Activated CD8-positive, alpha-beta memory T cell treated with anti-CD3 and anti-CD28 coated beads, Interleukin-2, amount 50 U/mL, for 48 hours (primary cell): Measurements from ENCODE around the gene CLRN3.

Experiments
- DNase-seq: peaks from one replicate; pipeline ENCODE4 v3.0.0-alpha.2; 2020

Gene CLRN3

GRCh38 chr10:127894146-127894545 lies 1.4 kb upstream of the CLRN3 start:
- no peak for DNase-seq

GRCh38 chr10:127890832-127891334 lies 1.9 kb downstream of the CLRN3 start:
- DNase-seq = no peak

DNA sequence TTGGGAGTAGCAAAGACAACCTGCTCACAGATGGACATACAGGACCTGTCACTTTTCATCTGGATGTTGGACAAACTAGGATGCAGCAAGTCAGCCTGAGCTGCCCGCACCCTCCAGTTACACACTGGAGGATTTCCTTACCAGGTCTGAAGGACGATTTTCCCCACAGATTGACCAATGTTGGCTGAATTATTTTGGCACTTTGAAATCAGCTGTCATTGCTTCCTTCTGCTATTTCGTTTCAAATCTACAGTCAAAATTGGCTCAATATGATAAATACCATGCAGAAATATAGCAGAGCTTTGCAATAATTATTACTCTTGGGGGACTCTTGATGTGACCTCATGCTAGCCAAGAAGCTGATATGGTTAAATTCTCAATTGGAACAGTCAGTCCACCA lies 2.5 kb downstream of the CLRN3 start:
- no peak for DNase-seq

DNA sequence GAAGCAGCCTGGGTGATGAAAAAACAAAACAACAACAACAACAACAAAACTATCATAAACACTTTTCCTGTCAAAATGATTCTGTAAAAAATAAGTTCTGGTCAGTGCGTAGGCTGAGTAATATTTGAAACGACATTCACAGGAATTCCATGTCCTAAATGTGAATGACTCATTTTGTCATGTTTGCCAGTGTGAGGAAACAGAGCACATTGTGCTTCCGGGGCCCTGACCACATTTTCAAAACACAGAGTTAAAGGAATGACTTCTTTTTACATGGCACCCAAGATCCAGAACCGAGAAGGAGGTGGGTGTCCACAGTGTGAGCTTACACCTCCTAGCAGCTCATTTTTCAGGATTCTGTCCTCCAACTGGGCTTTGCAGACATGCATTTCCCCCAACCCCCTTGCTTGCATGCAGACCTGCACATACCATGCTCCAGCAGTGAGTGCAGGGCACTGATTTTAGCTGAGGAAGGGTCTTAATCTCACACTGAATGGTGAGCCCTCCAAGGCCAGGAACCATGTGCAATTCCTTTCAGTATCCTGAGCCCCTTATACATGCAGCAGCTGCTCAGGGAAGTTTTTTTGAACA lies 3.0 kb downstream of the CLRN3 start:
- no peak for DNase-seq

GRCh38 chr10:127888521-127889312 lies 4.0 kb downstream of the CLRN3 start:
- no peak for DNase-seq

DNA sequence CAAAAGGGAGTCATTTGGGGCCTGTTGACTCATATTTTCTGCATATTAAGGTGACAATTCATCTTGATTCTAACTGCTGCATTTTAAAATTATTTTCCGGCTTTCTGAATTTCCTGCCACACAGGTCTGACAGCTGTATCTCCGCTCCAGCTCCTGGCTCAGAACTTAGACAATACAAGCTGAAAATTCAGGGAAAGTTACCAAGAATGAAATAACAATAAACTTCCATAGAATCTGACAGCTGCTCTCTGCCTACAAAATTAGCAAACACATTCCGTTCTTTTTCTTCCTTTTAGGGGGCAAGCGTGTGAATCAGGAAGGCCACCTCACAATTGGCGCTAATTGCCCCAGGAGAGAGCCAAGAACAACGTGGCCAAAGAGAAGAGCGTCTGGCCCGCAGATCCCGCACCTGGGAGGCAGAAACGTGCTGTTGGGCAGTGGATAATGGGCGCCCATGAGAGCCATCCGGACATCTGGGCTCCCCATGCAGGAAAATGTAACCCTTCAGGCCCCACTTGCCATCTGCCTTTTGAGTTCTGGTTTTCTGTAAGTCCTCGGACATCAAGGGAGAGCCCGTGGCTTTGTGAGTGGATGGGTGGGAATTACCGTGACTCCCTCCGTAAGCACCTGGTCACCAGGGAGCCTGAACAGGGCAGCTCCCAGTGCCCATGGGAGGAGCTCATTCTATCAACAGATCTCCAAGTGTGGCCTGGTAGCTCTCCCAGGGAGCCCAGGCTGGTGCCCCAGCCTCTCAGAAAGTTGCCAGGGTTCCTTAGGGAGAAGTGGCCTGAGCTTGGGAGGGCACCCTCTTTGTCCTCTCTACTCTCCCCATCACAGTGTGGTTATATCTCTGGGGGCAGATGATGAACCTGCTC lies 5.0 kb downstream of the CLRN3 start:
- no peak for DNase-seq

GRCh38 chr10:127886371-127887051 lies 6.2 kb downstream of the CLRN3 start:
- no peak for DNase-seq

- DNase-seq = no peak
These were observed 8.2 kb downstream of the CLRN3 start for GRCh38 chr10:127884501-127884900.

GRCh38 chr10:127883516-127883915 lies 9.2 kb downstream of the CLRN3 start:
- no peak for DNase-seq

DNA sequence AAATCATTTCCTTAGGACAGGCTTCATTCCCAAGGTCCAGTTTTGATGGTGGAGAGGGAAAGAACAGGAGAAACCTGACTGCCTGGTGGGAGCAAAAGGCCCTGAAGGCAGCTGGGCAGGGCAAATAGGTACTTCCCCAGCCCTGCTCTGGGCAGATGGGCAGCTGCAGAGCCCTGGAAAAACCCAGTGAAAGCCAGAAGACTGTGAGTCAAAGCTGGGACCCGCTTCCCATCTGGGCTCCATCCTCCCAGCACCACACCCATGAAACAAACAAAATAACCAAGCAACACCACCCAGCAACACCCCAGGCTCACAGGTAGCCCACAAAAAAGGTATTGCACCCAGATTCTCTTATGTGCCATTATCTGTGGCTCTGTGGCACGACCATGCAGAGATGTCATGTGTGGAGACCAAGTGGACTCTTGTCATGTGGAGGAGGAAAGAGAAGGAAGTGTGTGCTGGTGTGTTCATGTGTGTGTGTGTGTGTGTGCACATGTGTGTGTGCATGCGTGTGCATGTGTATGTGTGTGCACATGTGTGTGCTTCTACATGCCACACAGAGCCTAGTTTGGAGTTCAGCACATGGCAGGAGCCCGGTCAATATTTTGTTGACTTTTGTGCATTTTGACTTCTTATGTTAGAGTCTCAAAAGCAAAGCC lies 9.8 kb downstream of the CLRN3 start:
- no peak for DNase-seq

DNA sequence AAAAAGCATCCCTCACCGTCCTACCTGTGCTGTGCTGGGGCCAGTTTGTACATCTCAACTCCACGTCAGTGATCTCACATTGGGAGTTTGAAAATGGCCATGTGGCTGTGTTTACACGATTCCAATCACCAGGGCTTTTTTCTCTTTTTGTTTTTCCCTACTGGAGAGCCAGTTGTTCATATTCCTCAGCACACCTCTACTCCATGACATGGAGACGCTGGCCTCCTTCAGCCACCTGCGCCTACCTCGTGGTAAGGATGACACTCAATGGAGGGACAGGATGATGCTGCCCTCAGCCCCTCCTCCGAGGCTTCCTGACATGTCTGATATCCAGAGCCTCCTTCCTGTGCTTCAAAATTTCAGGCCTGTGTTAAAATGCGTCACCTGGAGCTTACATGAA lies 10.3 kb downstream of the CLRN3 start:
- DNase-seq = no peak

GRCh38 chr10:127881262-127881661 lies 11.5 kb downstream of the CLRN3 start:
- DNase-seq = no peak

GRCh38 chr10:127880557-127880956 lies 12.2 kb downstream of the CLRN3 start:
- DNase-seq = no peak

DNA sequence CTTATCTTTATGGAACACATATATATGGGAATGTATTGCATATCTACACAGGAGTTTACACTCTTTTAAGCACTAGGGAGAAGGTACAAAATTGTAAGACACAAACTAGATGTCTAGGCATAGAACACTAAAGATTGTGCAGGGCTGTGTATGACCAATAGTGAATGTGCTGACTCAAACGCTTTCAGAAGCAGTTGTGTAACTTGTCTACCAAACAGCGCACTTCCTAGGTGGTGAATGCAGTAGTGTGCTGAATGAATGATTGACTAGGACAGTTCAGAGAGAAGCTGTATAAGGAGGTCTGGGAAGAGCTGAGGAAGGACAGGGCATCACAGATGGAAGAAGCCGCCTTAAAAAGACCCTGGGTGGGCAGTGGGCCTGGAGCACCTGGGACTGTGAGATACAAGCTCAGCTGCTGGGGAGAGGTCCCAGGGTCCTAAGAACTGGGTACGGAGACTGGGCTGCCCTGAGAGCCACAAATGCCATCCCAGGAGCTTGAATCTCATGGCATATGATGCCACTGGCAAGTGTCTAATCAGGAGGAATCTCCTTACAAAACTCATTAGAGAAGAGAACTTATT lies 14.2 kb downstream of the CLRN3 start:
- DNase-seq = no peak

DNA sequence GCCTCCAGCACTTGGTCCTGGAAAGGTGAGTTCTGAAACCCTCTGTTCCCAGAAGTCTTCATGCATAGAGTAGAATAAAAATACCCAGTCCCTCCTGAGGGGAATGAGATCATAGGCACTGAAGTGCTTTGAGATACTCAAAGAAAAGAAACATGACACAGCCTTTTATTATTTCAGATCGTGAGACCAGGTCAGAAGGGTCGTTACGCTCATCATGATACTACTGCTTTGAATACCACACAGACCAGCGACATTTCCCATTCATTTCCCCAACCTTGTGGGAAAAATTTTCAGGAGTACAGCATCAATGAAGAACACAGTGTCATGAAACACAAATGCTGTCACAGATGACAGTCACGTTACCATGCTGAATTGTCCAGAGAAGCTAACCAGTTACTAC lies 15.0 kb downstream of the CLRN3 start:
- no peak for DNase-seq

DNA sequence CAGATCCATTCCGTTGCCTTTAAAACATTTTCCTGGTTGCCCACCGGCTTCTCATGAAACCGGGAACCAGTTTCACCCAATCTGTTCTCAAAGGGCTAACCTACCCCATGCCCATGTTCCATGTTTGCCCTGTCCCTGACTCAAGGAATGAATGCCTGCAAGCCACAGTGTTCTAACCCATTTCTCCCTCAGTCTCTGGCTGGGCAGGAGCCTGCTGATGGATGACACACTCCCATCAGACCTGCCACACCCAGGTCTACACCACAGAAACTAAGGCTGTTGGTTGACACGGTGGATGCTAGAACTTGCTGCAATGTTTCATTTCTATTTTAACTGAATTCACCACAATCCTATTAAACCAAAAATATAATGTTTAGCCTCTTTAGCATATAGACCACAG lies 15.6 kb downstream of the CLRN3 start:
- DNase-seq = no peak

DNA sequence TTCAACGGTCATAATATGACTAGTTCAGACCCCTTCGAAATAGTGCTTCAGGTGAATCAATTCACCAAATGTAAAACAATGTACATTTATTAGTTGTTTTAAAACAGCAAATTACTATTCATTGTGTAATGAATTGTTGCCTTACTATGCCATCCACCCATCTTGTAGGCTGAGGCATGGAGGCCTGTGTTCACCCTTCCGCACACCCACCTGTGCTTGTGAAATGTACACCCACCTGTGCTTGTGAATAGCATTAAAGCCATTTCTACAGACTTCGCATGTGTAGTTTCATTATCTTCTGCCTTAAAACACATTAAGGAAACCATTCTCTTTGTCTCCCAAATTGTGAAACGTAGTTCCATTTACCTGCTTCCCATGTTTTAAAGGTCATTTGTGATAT lies 16.8 kb downstream of the CLRN3 start:
- DNase-seq = no peak

DNA sequence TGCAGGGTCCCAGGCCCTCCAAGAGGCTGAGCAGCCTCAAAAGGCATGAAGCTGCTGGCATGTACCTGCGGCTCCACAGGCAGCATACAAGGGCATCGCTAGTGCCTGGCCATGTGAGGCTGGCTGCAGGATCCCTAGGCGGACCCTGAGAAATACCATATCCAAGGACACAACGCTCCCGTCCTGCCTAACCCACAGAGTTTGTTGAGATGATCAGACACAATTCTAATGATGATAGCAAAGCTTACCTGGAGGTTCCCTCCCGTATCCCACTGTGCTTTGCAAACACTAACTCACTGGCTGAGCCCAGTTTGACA lies 17.3 kb downstream of the CLRN3 start:
- DNase-seq = no peak

DNA sequence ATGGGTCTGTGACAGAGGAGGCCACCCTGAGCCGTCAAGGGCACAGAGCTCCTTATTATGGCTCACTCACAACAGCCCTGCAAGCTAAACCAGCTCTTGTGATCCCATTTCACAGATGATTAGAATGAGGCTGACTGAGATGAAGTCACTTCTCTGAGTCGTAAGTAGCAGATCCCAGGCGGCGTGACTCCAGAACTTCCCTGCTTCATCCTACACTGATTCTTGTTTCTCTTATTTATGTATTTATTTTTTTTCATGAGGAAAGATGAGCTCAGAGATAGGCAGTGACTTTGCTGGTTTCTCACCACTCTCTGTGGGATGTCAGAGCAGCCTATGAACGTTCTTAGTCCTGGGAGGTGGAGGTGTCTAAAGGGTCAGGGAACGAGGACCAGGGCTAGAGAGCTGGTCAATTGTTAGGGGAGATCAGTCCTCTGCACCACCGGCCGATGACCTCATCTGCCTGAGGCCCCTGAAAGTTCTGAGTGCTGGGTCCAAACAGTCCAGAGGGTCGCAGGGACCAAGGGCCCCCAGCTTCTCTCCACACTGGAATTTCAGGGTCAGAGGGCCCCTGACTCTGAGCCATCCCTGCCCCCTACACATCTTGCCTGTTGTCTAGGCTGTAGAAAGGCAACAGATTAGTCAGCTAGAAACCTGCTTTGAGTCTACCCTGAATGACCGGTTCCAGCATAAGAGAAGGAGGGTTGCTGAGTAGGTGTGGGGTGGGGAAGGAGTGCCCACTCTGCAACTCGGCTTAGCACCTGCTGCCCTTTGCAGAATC lies 17.9 kb downstream of the CLRN3 start:
- no peak for DNase-seq

DNA sequence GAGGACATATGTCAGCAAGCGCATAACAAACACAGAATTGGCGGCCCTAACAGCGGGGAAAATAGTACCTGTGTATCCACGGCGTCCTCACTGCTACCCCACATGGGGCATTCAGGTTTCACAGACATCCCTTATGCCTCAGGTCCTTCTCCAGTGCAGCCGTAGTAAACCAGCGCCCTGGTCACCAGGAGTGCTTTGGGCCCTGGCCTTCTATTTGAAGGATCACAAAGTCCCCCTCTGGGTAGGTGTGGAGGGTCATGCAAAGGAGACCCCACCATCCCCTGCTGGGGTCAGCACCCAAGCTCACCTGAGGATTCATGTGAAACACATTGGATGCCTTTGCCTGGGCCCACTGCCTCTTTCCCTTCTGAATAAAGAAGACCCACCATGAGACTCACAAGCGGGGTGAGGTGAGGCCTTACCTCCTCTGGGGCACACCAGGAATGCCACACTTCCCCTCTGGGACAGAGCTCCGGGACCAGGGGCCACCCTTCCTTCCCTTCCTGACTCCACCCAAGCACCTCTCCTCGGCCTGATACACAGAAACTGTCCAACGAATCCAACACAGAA lies 18.8 kb downstream of the CLRN3 start:
- DNase-seq = no peak
